HepG2 (cell line): ENCODE results near the gene CES2. TPM values are rescaled to one million over a fixed set of nuclear protein-coding genes. Genes with fewer than 3 reads are reported as not detected.

Experiments
- DDIT3 ChIP-seq: sonication (generic); formaldehyde crosslinking; IDR thresholded peaks from 2 replicates; pipeline ENCODE4 v1.4.0; 2020; ENCODE audit warnings: mild to moderate bottlenecking, missing genetic modification reagents
- GLI4 ChIP-seq: sonication (generic); formaldehyde crosslinking; IDR thresholded peaks from 2 replicates; pipeline ENCODE4 v1.5.1; 2020; ENCODE audit warnings: missing genetic modification reagents, mild to moderate bottlenecking, moderate library complexity, borderline replicate concordance
- NBN ChIP-seq: fragments of 450-650 bp; conservative IDR thresholded peaks from 2 replicates; pipeline ENCODE4 v1.6.1; 2017
- SAFB2 ChIP-seq: sonication (generic); formaldehyde crosslinking; IDR thresholded peaks from 2 replicates; pipeline ENCODE4 v1.5.1; 2020; ENCODE audit warnings: missing genetic modification reagents, low read depth, mild to moderate bottlenecking, borderline replicate concordance
- SRY ChIP-seq: sonication (generic); formaldehyde crosslinking; IDR thresholded peaks from 2 replicates; pipeline ENCODE4 v1.8.0; 2022; ENCODE audit warnings: mild to moderate bottlenecking, missing genetic modification reagents
- ZBTB46 ChIP-seq: sonication (generic); formaldehyde crosslinking; IDR thresholded peaks from 2 replicates; pipeline ENCODE4 v1.4.0; 2020; ENCODE audit warnings: mild to moderate bottlenecking, missing genetic modification reagents, borderline replicate concordance
- ZFP37 ChIP-seq: sonication (generic); formaldehyde crosslinking; IDR thresholded peaks from 2 replicates; pipeline ENCODE4 v1.4.0; 2020; ENCODE audit warnings: missing genetic modification reagents, borderline replicate concordance
- ZHX1 ChIP-seq: sonication (generic); formaldehyde crosslinking; IDR thresholded peaks from 2 replicates; pipeline ENCODE4 v1.8.1; 2022; ENCODE audit warnings: low read depth, mild to moderate bottlenecking, missing genetic modification reagents
- ZNF17 ChIP-seq: sonication (generic); formaldehyde crosslinking; IDR thresholded peaks from 2 replicates; pipeline ENCODE4 v1.5.0; 2020; ENCODE audit warnings: mild to moderate bottlenecking, missing genetic modification reagents
- ZNF264 ChIP-seq: sonication (generic); formaldehyde crosslinking; IDR thresholded peaks from 2 replicates; pipeline ENCODE4 v1.4.0; 2020; ENCODE audit warnings: missing genetic modification reagents
- ZNF280B ChIP-seq: sonication (generic); formaldehyde crosslinking; IDR thresholded peaks from 2 replicates; pipeline ENCODE4 v1.5.0; 2020; ENCODE audit warnings: missing genetic modification reagents, mild to moderate bottlenecking, borderline replicate concordance
- ZNF281 ChIP-seq: sonication (generic); formaldehyde crosslinking; IDR thresholded peaks from 2 replicates; pipeline ENCODE4 v1.4.0; 2020; ENCODE audit warnings: missing genetic modification reagents, borderline replicate concordance
- ZNF333 ChIP-seq: sonication (generic); formaldehyde crosslinking; IDR thresholded peaks from 2 replicates; pipeline ENCODE4 v1.4.0; 2020; ENCODE audit warnings: mild to moderate bottlenecking, missing genetic modification reagents, borderline replicate concordance
- ZNF468 ChIP-seq: sonication (generic); formaldehyde crosslinking; IDR thresholded peaks from 2 replicates; pipeline ENCODE4 v1.8.0; 2022; ENCODE audit warnings: mild to moderate bottlenecking, moderate library complexity, missing genetic modification reagents
- ZNF605 ChIP-seq: sonication (generic); formaldehyde crosslinking; IDR thresholded peaks from 2 replicates; pipeline ENCODE4 v1.8.0; 2022; ENCODE audit warnings: mild to moderate bottlenecking, missing genetic modification reagents
- ZNF850 ChIP-seq: sonication (generic); formaldehyde crosslinking; conservative IDR thresholded peaks from 2 replicates; pipeline ENCODE4 v1.9.0; 2021; ENCODE audit warnings: mild to moderate bottlenecking, missing genetic modification reagents
- ZSCAN5A ChIP-seq: sonication (generic); formaldehyde crosslinking; IDR thresholded peaks from 2 replicates; pipeline ENCODE4 v1.8.0; 2022; ENCODE audit warnings: mild to moderate bottlenecking, missing genetic modification reagents, borderline replicate concordance
- polyA plus RNA-seq, 8 experiments: library from polyadenylated mRNA; depleted of rRNA in 3 of 8; stranded (reverse) in 7 of 8; unstranded in 1 of 8; fragments of >200 nt; fragmentation: Illumina TruSeq in 4 of 8; extraction: Trizol in 4 of 8; gene quantifications; 2 replicates each; pipeline versions ENCODE4 v1.2.1 to v1.2.3, GENCODE V29; 2011 to 2016; ENCODE audit warnings: low read depth in 4 of 8, missing spikeins in 1 of 8, mixed read lengths in 1 of 8; ENCODE audit not compliant: insufficient read depth in 1 of 8
- total RNA-seq, 5 experiments: library from RNA; depleted of rRNA; stranded (reverse); fragments of >200 nt; fragmentation: Illumina TruSeq; extraction: Trizol; gene quantifications; 2 replicates each; pipeline ENCODE4 v1.2.3, GENCODE V29; 2016; ENCODE audit warnings: low read depth in 1 of 5

Gene CES2
- total and polyA plus RNA-seq, 2 of the 13 experiments (the other 11 are each of a cell fraction or from before 2014, with no cell fraction given): 50.6 to 63.8 TPM

- TF ChIP-seq ZNF281 (CRISPR knock-in tag): no peak
- TF ChIP-seq GLI4 (CRISPR knock-in tag): no peak
- TF ChIP-seq ZNF468: no peak
- TF ChIP-seq ZNF333 (CRISPR knock-in tag): no peak
- TF ChIP-seq ZNF605 (CRISPR knock-in tag): no peak
- TF ChIP-seq ZNF264 (CRISPR knock-in tag): no peak
- 0 out of 2 replicates have a peak, but pooled peaks have one; percentile 67 for TF ChIP-seq SRY (CRISPR knock-in tag)
- no peak for TF ChIP-seq SAFB2
- no peak for TF ChIP-seq ZNF850 (CRISPR knock-in tag)
- no peak for TF ChIP-seq ZNF17 (CRISPR knock-in tag)
- TF ChIP-seq DDIT3 (CRISPR knock-in tag): no peak
- no peak for TF ChIP-seq ZBTB46
- TF ChIP-seq NBN: no peak
- TF ChIP-seq ZNF280B (CRISPR knock-in tag): peak; percentile 14; the same call in 1 of the 2 replicates
- no peak for TF ChIP-seq ZSCAN5A (CRISPR knock-in tag)
- no peak for TF ChIP-seq ZHX1 (CRISPR knock-in tag)
- no peak for TF ChIP-seq ZFP37 (CRISPR knock-in tag)
Observed at GRCh38 chr16:66903544-66904427, 31.5 kb upstream of the CES2 start (continued).
